ACC112 (cell line): ENCODE data around the gene ZC3H7A.

Source experiments
- H2AFZ ChIP-seq: fragments of 200-600 bp; sonication (generic); one replicate; pipeline ENCODE4 v1.6.0; 2017; ENCODE audit warnings: antibody characterized with exemption, low read length; ENCODE audit not compliant: unreplicated experiment
- H3K27ac ChIP-seq: fragments of 200-600 bp; sonication (generic); 2 replicates; pipeline ENCODE4 v1.5.1; 2014; ENCODE audit warnings: low read depth, mild to moderate bottlenecking, antibody characterized with exemption, low read length, moderate library complexity
- H3K27me3 ChIP-seq: fragments of 200-600 bp; sonication (generic); 2 replicates; pipeline ENCODE4 v1.6.1; 2014; ENCODE audit warnings: mild to moderate bottlenecking, antibody characterized with exemption, low read length, moderate library complexity, mixed read lengths; ENCODE audit not compliant: insufficient read depth
- H3K36me3 ChIP-seq: fragments of 200-600 bp; sonication (generic); 2 replicates; pipeline ENCODE4 v1.6.1; 2016; ENCODE audit warnings: mild to moderate bottlenecking, antibody characterized with exemption, low read length, moderate library complexity, mixed read lengths; ENCODE audit not compliant: insufficient read depth
- H3K4me1 ChIP-seq: fragments of 200-600 bp; sonication (generic); one replicate; pipeline ENCODE4 v1.6.1; 2016; ENCODE audit warnings: low read length, mixed read lengths; ENCODE audit not compliant: insufficient read depth, unreplicated experiment, control insufficient read depth
- H3K4me3 ChIP-seq: fragments of 200-600 bp; sonication (generic); 2 replicates; pipeline ENCODE4 v1.5.1; 2014; ENCODE audit warnings: mild to moderate bottlenecking, low read depth, low read length
- H3K79me2 ChIP-seq: fragments of 200-600 bp; sonication (generic); one replicate; pipeline ENCODE4 v1.6.0; 2016; ENCODE audit warnings: low read length; ENCODE audit not compliant: control insufficient read depth, unreplicated experiment, insufficient read depth

The ZC3H7A gene

DNA sequence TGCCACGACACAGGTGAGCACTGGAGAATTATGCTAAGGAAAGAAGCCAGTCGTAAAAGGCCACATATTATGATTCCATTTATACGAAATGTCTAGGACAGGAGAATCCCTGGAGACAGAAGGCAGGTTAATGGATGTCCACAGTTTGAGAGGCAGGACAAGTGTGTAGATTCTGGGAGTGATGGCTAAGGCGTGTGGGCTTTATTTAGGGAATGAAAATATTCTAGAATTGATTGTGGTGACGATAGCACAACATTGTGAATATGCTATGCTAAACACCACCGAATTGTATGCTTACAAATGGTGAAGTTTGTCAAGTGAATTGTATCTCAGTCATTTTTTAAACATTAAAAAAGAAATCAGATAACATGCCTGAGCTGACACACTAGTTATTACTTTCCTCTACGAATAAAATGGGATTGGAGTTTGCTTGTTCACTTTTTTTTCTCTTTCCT is 49.1 kb downstream of the ZC3H7A start:
- Histone ChIP-seq H2AFZ (no peak overlapping the region), H3K27me3 (no peaks in the 10 kb centered on the region), H3K36me3 (peaks cover 26% of the 10 kb centered on the region), H3K27ac (no peak overlapping the region), H3K79me2 (no peaks in the 10 kb centered on the region), H3K4me1 (peaks cover 9% of the 10 kb centered on the region), H3K4me3 (no peak overlapping the region)

DNA sequence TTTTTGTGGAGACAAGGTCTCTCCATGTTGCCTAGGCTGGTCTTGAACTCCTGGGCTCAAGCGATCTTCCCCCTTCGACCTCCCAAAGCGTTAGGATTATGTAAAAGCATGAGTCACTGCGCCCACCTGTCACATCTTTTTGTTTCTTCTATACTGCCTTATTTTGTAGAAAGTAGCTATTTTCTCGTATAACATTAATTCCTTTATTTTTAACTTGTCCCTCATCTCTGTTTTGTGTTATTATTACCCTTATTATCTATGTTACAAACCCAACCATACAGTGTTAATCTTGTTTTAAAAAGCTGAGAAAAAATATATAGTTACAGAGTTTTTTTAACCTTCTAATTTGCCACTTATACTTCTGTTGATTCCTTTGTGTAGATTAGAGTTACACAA is 53.0 kb downstream of the ZC3H7A start:
- Histone ChIP-seq H3K4me1 (peaks cover 20% of the 10 kb centered on the region), H3K79me2 (peaks cover 34% of the 10 kb centered on the region), H3K4me3 (no peak overlapping the region), H3K27ac (no peak overlapping the region), H3K27me3 (no peaks in the 10 kb centered on the region), H3K36me3 (no peaks in the 10 kb centered on the region), H2AFZ (no peak overlapping the region)

DNA sequence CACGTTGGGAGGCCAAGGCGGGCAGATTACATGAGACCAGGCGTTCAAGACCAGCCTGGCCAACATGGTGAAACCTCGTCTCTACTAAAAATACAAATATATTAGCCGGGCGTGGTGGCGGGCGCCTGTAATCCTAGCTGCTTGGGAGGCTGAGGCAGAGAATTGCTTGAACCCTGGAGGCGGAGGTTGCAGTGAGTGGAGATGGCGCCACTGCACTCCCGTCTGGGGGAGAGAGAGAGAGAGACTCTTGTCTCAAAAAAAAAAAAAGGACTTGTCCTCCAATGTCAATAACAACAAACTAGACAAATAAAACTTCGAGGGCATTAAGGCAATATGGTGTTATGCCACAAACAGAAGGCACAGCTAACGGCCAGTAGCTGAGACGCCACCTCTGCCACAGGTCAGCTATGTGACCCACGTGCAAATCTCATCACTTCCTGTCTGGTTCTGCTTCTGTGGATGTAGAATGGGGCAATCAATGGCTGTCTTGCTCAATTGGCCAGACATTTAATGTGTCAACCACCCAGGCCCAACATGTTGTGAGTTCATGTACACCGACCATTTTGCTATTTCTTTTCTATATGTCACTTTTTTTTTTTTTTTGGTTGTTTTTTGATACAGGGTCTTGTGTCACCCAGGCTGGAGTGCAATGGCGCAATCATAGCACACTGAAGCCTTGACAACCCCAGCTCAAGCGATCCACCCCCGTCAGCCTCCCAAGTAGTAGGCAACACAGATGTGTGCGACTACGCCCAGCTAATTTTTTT is 53.6 kb downstream of the ZC3H7A start:
- Histone ChIP-seq H3K4me3 (peak overlapping the region; percentile 94), H3K27me3 (no peaks in the 10 kb centered on the region), H3K79me2 (peaks cover 40% of the 10 kb centered on the region), H3K36me3 (no peaks in the 10 kb centered on the region), H3K27ac (peak overlapping the region; percentile 69), H3K4me1 (peaks cover 20% of the 10 kb centered on the region), H2AFZ (peak overlapping the region; percentile 43)

DNA sequence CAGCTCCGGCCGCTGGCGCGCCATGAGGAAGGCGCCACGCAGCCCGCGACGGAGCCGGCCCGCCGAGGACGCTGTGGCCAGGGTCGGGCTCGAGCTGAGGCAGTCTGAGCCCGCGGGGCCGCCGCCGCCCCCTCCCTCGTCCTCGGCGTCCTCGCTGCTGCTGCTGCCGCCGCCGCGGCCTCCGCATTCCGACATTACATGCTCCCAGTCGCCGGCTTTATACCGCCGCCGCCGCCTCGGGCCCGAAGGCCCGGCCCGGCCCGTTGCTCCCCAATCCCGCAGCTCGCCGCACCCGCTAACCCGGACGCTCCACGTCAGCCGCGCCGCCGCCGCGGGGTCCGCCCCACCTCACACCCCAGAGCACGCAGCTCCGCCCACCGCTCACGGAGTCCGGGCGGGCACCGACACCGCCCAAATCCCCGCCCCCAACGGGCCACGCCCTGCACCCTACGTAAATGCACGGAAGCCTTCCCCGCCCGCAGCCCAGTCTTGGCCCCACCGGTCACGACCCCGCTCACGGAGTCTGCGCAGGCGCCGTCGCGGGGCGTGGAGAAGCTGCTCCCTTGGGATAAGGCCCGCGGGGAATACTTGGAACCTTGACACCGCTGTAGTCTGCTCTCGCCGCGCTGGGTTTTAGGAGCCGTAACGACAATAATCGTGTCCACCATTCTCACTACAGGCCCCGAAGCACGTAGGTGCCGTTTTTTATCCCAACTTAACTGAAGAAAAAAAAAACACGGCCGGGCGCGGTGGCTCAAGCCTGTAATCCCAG is 54.3 kb downstream of the ZC3H7A start, which contains the start of gene TXNDC11:
Gene TXNDC11, minus strand, starts transcription at position 322 of the 772 bp plus-strand sequence. Its CDS starts 127 bp downstream, at position 195.
- Histone ChIP-seq H3K36me3 (0 out of 2 replicates have a peak, but pooled peaks cover 4% of the 10 kb centered on the region), H3K4me3 (peak within 1 kb of the TSS; percentile 94), H3K27ac (peak within 1 kb of the TSS; percentile 69), H3K79me2 (peaks cover 47% of the 10 kb centered on the region), H3K27me3 (no peaks in the 10 kb centered on the region), H3K4me1 (peaks cover 20% of the 10 kb centered on the region), H2AFZ (peak within 1 kb of the TSS; percentile 63)

DNA sequence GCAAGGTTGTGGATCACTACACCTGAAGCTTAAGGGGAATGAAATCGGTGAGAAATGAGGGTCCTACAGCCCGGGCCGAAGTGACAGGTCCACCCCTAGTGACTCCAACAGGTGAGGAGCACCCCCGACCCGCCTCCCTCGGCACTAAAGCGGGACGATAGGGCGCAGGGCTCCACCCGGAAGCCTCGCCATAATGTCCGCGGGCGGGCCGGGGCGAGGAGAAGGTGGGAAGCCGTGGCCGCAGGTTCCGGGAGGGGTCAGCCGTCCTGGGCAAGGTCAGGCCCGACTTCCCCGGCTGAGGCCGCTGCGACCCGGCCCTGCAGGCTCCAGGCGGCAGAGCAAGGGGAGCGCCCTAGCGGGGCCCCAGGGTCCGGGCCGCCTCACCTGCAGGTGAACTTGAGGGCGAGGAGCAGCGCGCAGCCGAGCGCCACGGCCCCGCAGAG is 54.9 kb downstream of the ZC3H7A start:
- 0 out of 2 replicates have a peak, but pooled peaks cover 4% of the 10 kb centered on the region for H3K36me3 ChIP-seq
- H3K27ac ChIP-seq, result peak overlapping the region; percentile 53
- H3K79me2 ChIP-seq, result peaks cover 51% of the 10 kb centered on the region
- peak overlapping the region; percentile 63 for H2AFZ ChIP-seq
- peak overlapping the region; percentile 94 for H3K4me3 ChIP-seq
- peaks cover 20% of the 10 kb centered on the region for H3K4me1 ChIP-seq
- H3K27me3 ChIP-seq, result no peaks in the 10 kb centered on the region

DNA sequence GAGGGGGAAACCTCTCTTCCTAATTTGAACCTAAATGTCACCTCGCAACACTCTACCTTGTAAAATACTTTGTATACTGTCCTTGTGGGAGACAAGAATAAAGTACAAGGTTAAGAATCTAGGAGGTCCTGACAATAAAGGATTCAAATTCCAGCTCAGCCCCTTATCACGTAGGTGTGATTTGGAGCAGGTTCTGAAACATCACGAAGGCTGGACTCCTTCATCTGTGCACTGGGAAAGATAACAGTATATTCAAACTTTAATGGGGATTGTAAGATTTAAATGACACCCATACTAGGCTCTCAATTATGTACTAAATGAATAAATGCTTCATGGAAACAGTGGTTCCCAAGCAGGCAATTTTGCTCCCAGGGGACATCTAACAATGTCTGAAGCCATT is 56.5 kb downstream of the ZC3H7A start:
- Histone ChIP-seq H3K27ac (no peak overlapping the region), H2AFZ (no peak overlapping the region), H3K36me3 (0 out of 2 replicates have a peak, but pooled peaks cover 9% of the 10 kb centered on the region), H3K4me3 (peak overlapping the region; percentile 94), H3K79me2 (peaks cover 63% of the 10 kb centered on the region), H3K4me1 (peaks cover 20% of the 10 kb centered on the region), H3K27me3 (no peaks in the 10 kb centered on the region)

DNA sequence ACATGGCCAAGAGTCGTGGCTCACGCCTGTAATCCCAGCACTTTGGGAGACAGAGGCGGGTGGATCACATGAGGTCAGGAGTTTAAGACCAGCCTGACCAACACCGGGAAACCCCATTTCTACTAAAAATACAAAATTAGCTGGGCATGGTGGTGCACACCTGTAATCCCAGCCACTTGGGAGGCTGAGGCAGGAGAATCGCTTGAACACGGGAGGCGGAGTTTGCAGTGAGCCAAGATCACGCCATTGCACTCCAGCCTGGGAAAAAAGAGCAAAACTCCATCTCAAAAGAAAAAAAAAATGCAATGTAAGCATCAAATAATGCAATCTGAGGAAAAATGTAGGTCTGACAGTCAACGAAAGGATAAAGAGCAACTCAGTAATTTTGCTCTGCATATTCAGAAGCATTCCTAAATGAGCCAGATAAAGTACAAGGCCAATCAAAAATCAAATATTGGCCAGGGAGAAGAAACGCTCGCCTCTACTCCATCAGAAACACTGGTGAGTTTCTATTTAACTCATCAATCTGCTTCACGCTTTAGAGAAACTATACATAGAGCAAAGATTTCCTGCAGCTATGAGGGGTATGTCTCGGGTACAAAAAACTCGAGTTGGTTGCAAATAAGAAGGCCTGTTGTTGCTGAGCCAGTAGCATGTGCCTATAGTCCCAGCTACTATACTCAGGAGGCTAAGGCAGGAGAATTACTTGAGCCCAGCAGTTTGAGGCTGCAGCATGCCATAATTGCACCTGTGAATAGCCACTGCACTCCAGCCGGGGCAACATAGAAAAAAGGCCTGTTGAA is 58.1 kb downstream of the ZC3H7A start:
- Histone ChIP-seq H3K4me3 (no peak overlapping the region), H3K36me3 (peaks cover 18% of the 10 kb centered on the region), H3K79me2 (peaks cover 64% of the 10 kb centered on the region), H3K27ac (no peak overlapping the region), H2AFZ (no peak overlapping the region), H3K4me1 (peaks cover 19% of the 10 kb centered on the region), H3K27me3 (no peaks in the 10 kb centered on the region)

DNA sequence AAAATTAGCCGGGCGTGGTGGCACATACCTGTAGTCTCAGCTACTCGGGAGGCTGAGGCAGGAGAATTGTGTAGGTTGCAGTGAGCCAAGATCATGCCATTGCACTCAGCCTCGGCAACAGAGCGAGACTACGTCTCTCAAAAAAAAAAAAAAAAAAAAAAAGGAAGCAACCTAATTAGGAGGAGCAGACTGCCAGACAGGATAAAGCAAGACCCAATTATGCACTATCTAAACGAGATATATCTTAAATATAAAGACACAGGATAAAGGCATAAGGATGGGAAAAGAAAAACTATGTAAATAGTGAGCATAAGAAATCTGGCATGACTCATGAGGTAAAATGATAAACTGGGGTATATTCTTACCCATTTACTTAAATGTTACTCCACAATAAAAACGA is 59.3 kb downstream of the ZC3H7A start:
- peaks cover 11% of the 10 kb centered on the region for H3K4me1 ChIP-seq
- no peak overlapping the region for H3K4me3 ChIP-seq

DNA sequence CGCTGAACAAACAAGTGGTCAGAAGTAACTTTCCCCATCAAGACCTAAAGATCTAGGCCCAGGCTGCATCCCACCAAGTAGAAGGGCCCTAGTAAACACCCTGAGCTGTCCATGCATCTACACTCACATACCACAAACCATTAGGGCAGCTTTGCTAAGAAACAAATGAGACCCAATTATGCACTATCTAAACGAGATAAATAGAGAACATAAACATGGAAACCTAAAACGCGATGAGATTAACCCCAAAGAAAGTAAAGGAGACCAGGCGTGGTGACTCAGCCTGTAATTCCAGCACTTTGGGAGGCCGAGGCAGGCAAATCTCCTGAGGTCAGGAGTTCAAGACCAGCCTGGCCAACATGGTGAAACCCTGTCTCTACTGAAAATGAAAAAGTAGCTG is 60.2 kb downstream of the ZC3H7A start:
- Histone ChIP-seq H3K79me2 (peaks cover 57% of the 10 kb centered on the region), H3K27me3 (no peaks in the 10 kb centered on the region), H3K4me1 (peaks cover 11% of the 10 kb centered on the region), H3K4me3 (no peak overlapping the region), H2AFZ (no peak overlapping the region), H3K27ac (no peak overlapping the region), H3K36me3 (peaks cover 30% of the 10 kb centered on the region)

More for the DNA sequence above, 59.3 kb downstream of the ZC3H7A start:
- H3K36me3 ChIP-seq, result peaks cover 22% of the 10 kb centered on the region
- no peak overlapping the region for H3K27ac ChIP-seq
- H2AFZ ChIP-seq, result no peak overlapping the region
- peaks cover 64% of the 10 kb centered on the region for H3K79me2 ChIP-seq
- H3K27me3 ChIP-seq, result no peaks in the 10 kb centered on the region

DNA sequence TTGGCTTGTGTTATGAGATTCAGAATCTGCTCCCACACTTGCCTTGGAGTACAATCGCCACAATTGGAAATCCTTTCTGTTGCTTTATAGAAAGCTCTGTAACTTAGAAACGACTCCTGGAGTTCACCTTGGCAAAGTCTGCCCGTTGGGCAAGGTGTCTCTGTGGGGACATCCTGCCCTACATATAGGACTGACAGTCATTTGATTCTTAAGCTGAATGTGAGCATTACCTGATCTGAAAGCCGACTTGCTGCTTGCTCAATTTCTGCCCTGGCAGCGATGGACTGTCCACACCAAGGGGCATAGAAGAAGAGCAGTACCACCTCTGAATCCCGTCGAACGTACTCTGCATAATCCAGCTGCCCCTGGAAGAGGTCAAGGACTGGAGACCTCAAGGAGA is 61.3 kb downstream of the ZC3H7A start:
- H3K4me1 ChIP-seq, result peaks cover 7% of the 10 kb centered on the region
- no peak overlapping the region for H3K27ac ChIP-seq
- H2AFZ ChIP-seq, result no peak overlapping the region
- peaks cover 31% of the 10 kb centered on the region for H3K36me3 ChIP-seq
- no peak overlapping the region for H3K4me3 ChIP-seq
- peaks cover 46% of the 10 kb centered on the region for H3K79me2 ChIP-seq
- H3K27me3 ChIP-seq, result no peaks in the 10 kb centered on the region
